LNCaP clone FGC (cell line): ENCODE results near the gene PNLDC1.

Experiments used
- DNase-seq: peaks from one replicate; pipeline ENCODE4 v3.0.0-alpha.2; 2011; ENCODE audit warnings: low read depth
- H3K4me3 ChIP-seq: 2 replicates; pipeline ENCODE4 v1.5.1; 2011; ENCODE audit warnings: mild to moderate bottlenecking, low read depth, low read length, control low read depth
- TF ChIP-seq, protein P1 (sequence below): IDR thresholded peaks from 2 replicates; pipeline ENCODE4 v1.5.1; 2012; ENCODE audit warnings: mild to moderate bottlenecking; ENCODE audit not compliant: control insufficient read depth, insufficient read depth; ENCODE audit errors: extremely low read depth

Gene PNLDC1

DNA sequence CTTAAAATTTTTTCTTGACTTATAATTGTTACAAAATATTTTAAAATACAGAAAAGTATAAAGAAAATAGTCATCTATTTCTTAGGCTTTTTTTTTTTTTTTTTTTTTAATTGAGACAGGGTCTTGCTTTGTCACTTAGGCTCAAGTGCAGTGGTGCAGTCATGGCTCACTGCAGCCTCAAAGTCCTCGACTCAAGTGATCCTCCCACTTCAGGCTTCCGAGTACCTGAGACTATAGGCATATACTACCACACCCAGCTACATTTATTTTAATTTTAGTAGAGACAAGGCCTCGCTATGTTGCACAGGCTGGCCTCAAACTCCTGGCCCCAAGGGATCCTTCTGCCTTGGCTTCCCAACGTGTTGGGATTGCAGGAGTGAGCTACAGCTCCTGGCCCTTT lies 43.6 kb upstream of the PNLDC1 start:
- no peak for DNase-seq
- no peak overlapping the region for H3K4me3 ChIP-seq
- TF ChIP-seq, protein P1, sequence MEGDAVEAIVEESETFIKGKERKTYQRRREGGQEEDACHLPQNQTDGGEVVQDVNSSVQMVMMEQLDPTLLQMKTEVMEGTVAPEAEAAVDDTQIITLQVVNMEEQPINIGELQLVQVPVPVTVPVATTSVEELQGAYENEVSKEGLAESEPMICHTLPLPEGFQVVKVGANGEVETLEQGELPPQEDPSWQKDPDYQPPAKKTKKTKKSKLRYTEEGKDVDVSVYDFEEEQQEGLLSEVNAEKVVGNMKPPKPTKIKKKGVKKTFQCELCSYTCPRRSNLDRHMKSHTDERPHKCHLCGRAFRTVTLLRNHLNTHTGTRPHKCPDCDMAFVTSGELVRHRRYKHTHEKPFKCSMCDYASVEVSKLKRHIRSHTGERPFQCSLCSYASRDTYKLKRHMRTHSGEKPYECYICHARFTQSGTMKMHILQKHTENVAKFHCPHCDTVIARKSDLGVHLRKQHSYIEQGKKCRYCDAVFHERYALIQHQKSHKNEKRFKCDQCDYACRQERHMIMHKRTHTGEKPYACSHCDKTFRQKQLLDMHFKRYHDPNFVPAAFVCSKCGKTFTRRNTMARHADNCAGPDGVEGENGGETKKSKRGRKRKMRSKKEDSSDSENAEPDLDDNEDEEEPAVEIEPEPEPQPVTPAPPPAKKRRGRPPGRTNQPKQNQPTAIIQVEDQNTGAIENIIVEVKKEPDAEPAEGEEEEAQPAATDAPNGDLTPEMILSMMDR, result no peak

GRCh38 chr6:159758031-159759001 lies 41.8 kb upstream of the PNLDC1 start:
- DNase-seq, result no peak
- no peak overlapping the region for H3K4me3 ChIP-seq
- TF ChIP-seq, protein P1, result no peak

GRCh38 chr6:159759645-159760044 lies 40.4 kb upstream of the PNLDC1 start:
- DNase-seq, result no peak
- no peak overlapping the region for H3K4me3 ChIP-seq
- TF ChIP-seq, protein P1, result no peak

- peak overlapping the region; percentile 73 for H3K4me3 ChIP-seq
These were observed 39.4 kb upstream of the PNLDC1 start for GRCh38 chr6:159760602-159761057.

GRCh38 chr6:159761129-159761872 lies 38.8 kb upstream of the PNLDC1 start:
- TF ChIP-seq, protein P1, result no peak
- DNase-seq, result no peak
- peak overlapping the region; percentile 73 for H3K4me3 ChIP-seq

More at GRCh38 chr6:159760602-159761057, 39.4 kb upstream of the PNLDC1 start:
- DNase-seq, result no peak
- TF ChIP-seq, protein P1, result no peak

- peak; percentile 86 for DNase-seq
These were observed 38.0 kb upstream of the PNLDC1 start, which contains the start of gene ACAT2 for GRCh38 chr6:159761873-159762680. Gene ACAT2, plus strand, starts transcription at chr6:159762045. Its CDS starts 43 bp downstream, at chr6:159762088.

More at GRCh38 chr6:159761873-159762680, 38.0 kb upstream of the PNLDC1 start, which contains the start of gene ACAT2:
- peak within 1 kb of the TSS; percentile 73 for H3K4me3 ChIP-seq
- TF ChIP-seq, protein P1, result no peak
